Fibroblast of pulmonary artery (primary cell): ENCODE data around the gene KCNQ5.

Experiments used
- DNase-seq: peaks from one replicate; pipeline ENCODE4 v3.0.0-alpha.2; 2010; ENCODE audit warnings: low read depth
- H3K4me3 ChIP-seq: replicated peaks from 2 replicates; pipeline ENCODE4 v1.5.1; 2011; ENCODE audit warnings: low read depth, mild to moderate bottlenecking, control low read depth, low read length, moderate library complexity
- CTCF ChIP-seq: IDR thresholded peaks from 2 replicates; pipeline ENCODE4 v1.5.1; 2011; ENCODE audit warnings: mild to moderate bottlenecking, control low read depth, low read length, inconsistent platforms; ENCODE audit errors: missing control alignments

The KCNQ5 gene

DNA sequence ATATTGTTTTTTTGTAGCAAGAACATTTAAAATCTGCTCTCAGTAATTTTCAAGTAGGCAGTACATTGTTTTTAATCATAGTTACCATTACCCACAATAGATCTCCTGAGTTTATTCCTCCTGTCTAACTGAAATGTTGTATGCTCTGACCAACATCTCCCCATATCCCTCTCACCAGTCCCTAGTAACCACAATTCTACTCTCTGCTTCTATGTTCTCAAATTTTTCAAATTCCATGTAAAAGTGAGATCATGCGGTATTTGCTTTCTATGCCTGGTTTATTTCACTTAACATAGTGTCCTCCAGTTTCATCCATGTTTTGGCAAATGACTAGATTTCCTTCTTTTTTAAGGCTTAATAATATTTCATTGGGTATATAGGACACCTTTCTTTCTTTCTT lies 300.5 kb downstream of the KCNQ5 start:
- no peak overlapping the region for H3K4me3 ChIP-seq
- peak; percentile 10 for DNase-seq
- TF ChIP-seq CTCF, result no peak

DNA sequence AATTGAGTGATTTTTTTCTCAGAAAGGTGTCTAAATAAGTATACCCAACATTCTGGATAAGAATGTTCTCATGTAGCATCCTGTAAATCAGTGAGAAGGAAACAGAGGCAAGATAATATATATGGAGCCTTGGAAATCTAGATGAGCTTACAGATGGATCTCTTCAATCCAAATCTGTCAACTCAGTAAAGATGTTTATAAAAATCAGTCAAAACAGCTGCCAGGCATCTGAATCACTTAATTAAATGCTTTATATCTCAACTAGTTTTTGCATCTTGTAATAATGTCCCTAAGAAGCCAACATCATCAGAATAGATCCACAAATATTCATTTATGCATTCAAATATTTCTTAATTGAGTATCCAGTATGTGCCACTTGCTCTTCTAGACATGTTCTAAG lies 303.3 kb downstream of the KCNQ5 start:
- no peak for DNase-seq
- H3K4me3 ChIP-seq, result no peak overlapping the region
- TF ChIP-seq CTCF, result no peak

GRCh38 chr6:72930556-72931132 lies 308.8 kb downstream of the KCNQ5 start:
- no peak overlapping the region for H3K4me3 ChIP-seq
- DNase-seq, result no peak
- TF ChIP-seq CTCF, result no peak

- no peak overlapping the region for H3K4me3 ChIP-seq
- DNase-seq, result no peak
- TF ChIP-seq CTCF, result no peak
Measured at GRCh38 chr6:72931325-72931887, 309.5 kb downstream of the KCNQ5 start.

DNA sequence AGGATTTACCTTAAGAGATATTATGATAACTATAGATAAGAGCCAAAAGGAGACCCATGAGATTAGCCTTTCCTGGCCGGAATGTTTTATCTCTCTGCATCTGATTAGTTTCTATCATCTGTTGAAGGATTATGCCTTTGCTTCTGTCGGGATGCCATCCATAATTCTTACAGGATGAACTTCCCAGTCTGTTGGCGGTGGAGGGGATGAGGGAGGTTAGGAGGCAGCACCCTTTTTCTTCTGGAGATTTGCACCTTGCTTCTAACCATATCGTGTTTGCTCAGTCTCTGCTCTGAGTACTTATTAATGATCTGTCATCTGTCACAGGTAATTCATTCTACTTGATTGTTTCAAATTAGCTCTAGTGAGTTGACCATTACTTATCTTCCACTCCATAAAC lies 311.4 kb downstream of the KCNQ5 start:
- DNase-seq, result no peak
- H3K4me3 ChIP-seq, result no peak overlapping the region
- TF ChIP-seq CTCF, result no peak

DNA sequence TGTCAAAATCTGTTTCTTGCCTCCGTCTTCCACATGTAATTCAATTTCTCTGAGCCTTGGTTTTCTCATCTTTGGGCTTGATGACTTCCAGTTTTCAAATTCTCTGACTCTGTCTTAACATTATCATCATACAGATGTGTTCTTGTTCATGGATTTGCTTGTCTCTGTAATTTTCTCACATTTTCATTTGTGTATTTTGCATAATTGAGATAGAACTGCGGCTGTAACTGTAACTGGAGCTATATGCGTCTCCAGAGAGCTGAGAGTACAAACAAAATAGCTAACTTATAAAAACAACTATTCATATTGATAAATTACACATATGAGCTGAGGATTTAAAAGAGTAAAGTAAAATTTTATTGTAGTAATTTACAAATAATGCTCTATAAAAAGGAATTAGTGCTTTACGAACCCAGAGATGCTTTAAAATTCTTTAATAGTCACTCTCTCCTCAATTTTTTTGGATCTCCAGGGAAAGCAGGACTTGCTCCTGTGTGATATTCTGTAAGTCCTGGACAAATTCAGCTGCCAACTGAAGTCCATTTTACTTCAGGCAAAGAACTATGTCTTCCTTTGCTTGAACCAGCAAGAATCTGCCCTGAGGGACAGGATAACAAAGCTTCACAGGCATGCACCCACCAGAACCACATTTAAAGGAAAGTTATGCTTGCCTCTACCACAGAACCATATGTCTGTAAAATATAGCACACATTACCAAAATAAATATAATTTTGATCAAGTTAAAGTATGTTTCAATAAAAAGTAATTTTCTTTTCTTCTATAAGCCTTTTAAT lies 315.1 kb downstream of the KCNQ5 start:
- no peak overlapping the region for H3K4me3 ChIP-seq
- no peak for DNase-seq
- no peak for TF ChIP-seq CTCF
